Spleen (tissue), 7 donors: ENCODE measurements around the gene CYP4F3.

ENCODE experiments used
- POLR2A ChIP-seq, 3 donors: fragments of 450-650 bp; IDR thresholded peaks; one replicate each; pipeline ENCODE4 v1.5.1; 2017; ENCODE audit warnings: antibody characterized with exemption in 3 of 3, mild to moderate bottlenecking in 1 of 3
- TF ChIP-seq, protein P1 (sequence below), 11 experiments: fragments of 200-600 bp in 7 of 11; fragments of 450-650 bp in 4 of 11; sonication (generic) in 4 of 11; IDR thresholded peaks in 8 of 11; conservative IDR thresholded peaks in 3 of 11; 1 replicate in 7 of 11; 2 replicates in 4 of 11; pipeline versions ENCODE4 v1.4.0 to v1.8.0; 2016 to 2021; ENCODE audit warnings: antibody characterized with exemption in 11 of 11, inconsistent platforms in 4 of 11, mild to moderate bottlenecking in 1 of 11
- donor health status: DM: no; HTN: no; CAD: no; lungs with moderate emphysema.
- donor health status: DM: no; HTN: no; CAD: no.
- donor health status: DM: no; HTN: no; CAD: no.

DNA sequence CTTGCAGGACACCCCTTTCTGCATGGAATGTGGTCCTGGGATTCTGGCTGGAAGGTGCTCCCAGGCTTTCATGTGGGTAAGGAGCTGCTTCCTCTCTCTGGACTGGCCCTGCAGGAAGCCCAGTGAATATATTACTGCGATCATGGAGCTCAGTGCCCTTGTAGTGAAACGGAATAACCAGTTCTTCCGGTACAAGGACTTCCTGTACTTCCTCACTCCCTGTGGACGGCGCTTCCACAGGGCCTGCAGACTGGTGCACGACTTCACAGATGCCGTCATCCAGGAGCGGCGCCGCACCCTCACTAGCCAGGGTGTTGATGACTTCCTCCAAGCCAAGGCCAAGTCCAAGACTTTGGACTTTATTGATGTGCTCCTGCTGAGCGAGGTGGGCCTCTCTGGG is 17.7 kb upstream of the CYP4F3 start:
- no peak for TF ChIP-seq POLR2A (IDR thresholded peaks at IDR 0.05)
- TF ChIP-seq, protein P1, sequence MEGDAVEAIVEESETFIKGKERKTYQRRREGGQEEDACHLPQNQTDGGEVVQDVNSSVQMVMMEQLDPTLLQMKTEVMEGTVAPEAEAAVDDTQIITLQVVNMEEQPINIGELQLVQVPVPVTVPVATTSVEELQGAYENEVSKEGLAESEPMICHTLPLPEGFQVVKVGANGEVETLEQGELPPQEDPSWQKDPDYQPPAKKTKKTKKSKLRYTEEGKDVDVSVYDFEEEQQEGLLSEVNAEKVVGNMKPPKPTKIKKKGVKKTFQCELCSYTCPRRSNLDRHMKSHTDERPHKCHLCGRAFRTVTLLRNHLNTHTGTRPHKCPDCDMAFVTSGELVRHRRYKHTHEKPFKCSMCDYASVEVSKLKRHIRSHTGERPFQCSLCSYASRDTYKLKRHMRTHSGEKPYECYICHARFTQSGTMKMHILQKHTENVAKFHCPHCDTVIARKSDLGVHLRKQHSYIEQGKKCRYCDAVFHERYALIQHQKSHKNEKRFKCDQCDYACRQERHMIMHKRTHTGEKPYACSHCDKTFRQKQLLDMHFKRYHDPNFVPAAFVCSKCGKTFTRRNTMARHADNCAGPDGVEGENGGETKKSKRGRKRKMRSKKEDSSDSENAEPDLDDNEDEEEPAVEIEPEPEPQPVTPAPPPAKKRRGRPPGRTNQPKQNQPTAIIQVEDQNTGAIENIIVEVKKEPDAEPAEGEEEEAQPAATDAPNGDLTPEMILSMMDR (IDR thresholded peaks at IDR 0.05 in 8 of 11, conservative IDR thresholded peaks at IDR 0.05 in 3 of 11): no peak
